Measurements from ENCODE around the gene SCYGR8.

SCYGR8 gene

DNA sequence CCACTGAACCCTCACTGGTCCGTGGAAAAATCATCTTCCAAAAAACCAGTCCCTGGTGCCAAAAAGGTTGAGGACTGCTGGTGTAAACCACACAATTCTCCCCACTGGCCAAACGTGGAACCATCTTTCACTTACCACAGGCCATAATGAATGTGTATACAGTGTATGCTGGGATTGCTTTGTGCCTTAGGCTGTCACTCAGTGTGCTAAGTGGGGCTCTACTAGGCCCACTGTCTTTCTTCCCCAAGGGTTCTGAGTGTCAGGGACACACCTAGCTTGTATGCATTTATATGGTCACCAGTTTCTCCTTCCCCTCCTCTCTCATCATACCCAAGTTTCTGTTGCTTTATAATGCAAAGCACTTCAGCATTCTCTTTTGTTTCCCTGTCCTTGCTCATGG lies 27.2 kb downstream of the SCYGR8 start:
- Histone ChIP-seq H3K4me1 (peaks cover 28% of the 10 kb centered on the region), H3K36me3 (replicated peaks) (no peaks in the 10 kb centered on the region), H3K9me3 (no peaks in the 10 kb centered on the region), H3K27me3 (ENCODE audit: low read depth) (no peaks in the 10 kb centered on the region), H3K4me3 (no peak overlapping the region)
- in situ Hi-C loops (cut with MboI; ENCODE audit: low sequenced_read_pairs): loop anchor here (25.0 kb wide), 1 partner anchor 286 kb away; no protein-coding TSS in a partner anchor
- peak; percentile 73 to 97 for DNase-seq (ENCODE audit: low spot score in 2 of 2)

DNA sequence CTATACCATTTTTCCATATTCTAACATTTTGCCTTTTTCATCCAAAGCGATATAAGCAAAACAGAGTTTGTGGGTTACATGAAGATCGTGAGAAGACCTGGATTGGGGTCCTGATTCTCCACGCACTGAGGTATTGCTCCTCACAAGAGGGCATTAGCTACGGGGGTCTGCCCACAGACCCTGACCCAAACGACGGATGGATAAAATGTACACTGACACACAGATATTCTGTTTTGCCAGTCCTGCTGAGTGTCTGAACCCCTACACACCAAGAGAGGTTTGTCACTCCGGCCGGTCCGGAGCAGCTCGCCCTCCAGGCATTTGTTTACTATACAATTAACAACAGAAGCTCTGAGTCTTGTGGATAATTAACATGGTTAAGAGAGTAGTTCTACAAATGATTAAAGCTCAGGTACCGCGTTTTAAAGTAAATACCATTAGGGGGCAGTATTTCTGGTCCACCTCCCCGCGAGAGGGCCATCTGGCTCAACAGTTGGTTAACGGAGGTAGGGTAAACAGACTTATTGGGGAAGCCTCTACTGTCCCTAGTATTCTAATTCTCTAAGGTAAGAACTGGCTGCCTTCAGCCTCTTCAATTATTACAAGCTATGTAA lies 28.4 kb downstream of the SCYGR8 start:
- in situ Hi-C loops (cut with MboI; ENCODE audit: low sequenced_read_pairs): loop anchor here (25.0 kb wide), 1 partner anchor 287 kb away; no protein-coding TSS in a partner anchor
- DNase-seq (ENCODE audit: low spot score in 2 of 2): no peak

DNA sequence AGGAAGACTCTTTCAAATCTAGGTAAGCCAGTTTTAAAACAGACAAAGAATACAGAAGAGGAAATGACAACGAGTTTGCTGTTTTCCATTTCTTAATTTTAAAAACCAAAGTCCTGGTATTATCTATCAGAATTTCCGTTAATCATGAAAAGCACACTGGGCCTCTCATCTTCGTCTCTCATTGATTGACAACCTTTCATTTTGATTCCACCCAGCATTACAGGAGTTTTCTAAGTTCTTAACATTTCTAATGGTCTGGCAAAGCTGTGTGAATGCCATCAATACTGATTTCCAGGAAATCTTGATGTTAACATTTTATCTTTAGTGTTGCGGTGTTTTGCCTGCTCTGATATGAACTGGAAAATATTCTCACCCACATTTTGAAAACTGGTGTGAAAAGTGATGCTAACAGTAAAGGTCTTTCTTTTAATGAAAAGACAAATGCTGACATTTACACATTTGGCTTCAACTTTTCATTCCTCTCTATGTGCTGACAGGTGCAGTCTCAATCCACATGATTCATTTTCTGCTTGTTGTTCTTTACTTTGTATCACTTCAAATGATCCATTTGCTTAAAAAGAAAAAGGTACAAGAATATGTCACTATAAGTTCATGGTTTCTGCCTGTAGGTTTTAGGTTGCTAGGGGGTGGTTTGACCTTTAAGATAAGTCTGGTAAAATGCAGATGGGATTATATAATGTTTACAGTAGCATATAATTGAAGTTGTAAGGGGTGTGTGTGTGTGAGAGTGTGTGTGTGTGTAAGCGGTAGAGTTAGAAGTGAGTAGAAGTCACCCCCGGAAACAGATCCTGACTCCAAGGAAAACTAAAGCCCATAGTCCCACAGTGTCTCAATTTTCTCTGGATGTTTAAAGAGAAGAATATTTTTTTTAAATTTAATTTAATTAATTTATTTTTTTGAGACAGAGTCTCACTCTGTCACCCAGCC lies 29.5 kb downstream of the SCYGR8 start:
- Histone ChIP-seq H3K4me1 (peaks cover 28% of the 10 kb centered on the region), H3K27me3 (ENCODE audit: low read depth) (no peaks in the 10 kb centered on the region), H3K36me3 (replicated peaks) (no peaks in the 10 kb centered on the region), H3K4me3 (no peak overlapping the region), H3K9me3 (no peaks in the 10 kb centered on the region)
- no peak for DNase-seq (ENCODE audit: low spot score in 2 of 2)
- in situ Hi-C loops (cut with MboI; ENCODE audit: low sequenced_read_pairs): loop anchor here (25.0 kb wide), 1 partner anchor 288 kb away; no protein-coding TSS in a partner anchor

More for the DNA sequence above, 28.4 kb downstream of the SCYGR8 start:
- H3K36me3 ChIP-seq (replicated peaks): no peaks in the 10 kb centered on the region
- no peak overlapping the region for H3K4me3 ChIP-seq
- H3K4me1 ChIP-seq: peaks cover 28% of the 10 kb centered on the region
- H3K27me3 ChIP-seq (ENCODE audit: low read depth): no peaks in the 10 kb centered on the region
- no peaks in the 10 kb centered on the region for H3K9me3 ChIP-seq

DNA sequence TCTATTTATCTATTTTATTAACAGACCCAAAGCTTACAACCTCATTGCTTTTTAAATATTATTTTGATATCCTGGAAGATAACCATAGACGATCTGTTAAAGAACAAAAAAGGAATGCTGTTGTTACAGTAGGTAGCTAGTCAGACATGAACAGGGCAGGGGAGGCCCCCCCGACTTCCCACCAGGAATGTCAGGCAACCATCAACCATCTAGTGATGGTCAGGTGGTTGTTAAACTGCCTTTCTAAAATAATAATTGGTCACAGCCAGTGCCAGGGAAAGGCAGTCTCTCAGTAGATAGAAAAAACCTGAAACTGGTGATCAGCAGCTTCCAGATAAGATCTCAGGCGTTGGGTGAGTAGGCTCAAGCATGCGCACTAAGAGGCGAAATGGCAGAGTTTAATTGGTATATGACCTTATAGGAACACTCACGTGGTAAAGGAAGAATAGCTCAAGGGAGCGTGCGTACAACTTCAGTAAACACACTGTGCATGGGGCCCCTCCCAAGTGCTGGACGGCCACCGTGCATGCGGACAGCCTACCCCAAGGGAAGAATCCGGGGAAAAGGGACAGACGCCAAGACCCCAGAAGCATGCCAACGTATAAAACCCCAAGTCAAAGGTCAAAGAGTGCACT lies 35.4 kb downstream of the SCYGR8 start:
- Histone ChIP-seq H3K4me1 (0 out of 2 replicates have a peak, but pooled peaks cover 4% of the 10 kb centered on the region), H3K4me3 (no peak overlapping the region), H3K27me3 (ENCODE audit: low read depth) (no peaks in the 10 kb centered on the region), H3K36me3 (replicated peaks) (no peaks in the 10 kb centered on the region), H3K9me3 (no peaks in the 10 kb centered on the region)
- in situ Hi-C loops (cut with MboI; ENCODE audit: low sequenced_read_pairs): no loop called here
- DNase-seq (ENCODE audit: low spot score in 2 of 2): no peak

DNA sequence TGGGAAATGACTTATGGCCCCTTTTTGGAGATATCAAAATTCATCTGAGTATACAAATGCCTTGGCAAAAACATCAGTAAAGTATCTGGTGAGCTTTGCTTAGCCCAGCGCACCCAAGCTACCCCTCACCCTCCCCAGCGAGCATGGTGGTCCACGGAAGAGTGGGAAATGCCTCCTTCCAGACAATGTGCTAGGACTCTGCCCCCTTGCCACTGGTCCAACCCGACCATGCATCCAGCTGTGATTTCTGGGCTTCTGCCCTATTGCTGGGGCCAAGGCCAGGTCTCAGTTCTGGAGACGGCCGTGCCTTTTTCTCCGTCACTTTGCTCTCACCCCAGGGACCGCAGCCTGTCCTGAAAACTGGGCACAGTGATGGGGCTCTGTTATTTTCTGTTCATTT lies 36.1 kb downstream of the SCYGR8 start:
- DNase-seq (ENCODE audit: low spot score in 2 of 2): no peak
- Histone ChIP-seq H3K9me3 (no peaks in the 10 kb centered on the region), H3K27me3 (ENCODE audit: low read depth) (no peaks in the 10 kb centered on the region), H3K36me3 (replicated peaks) (no peaks in the 10 kb centered on the region), H3K4me3 (no peak overlapping the region), H3K4me1 (0 out of 2 replicates have a peak, but pooled peaks cover 4% of the 10 kb centered on the region)
- in situ Hi-C loops (cut with MboI; ENCODE audit: low sequenced_read_pairs): no loop called here

DNA sequence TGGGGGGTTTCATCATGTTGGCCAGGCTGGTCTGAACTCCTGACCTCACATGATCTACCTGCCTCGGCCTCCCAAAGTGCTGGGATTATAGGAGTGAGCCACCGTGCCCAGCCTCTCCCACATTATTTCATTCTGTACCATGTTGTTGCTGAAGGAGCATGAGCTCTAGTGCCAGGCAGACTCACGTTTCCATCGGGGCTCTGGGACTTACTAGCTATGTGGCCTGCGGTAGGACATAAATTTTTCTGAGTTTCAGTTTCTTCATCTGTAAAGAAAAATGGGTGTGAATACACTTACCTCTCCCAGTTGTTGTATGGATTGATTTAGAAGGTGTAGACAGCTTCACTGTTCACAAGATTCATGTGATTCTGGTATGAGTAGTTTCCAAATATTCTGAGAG lies 37.1 kb downstream of the SCYGR8 start:
- Histone ChIP-seq H3K27me3 (ENCODE audit: low read depth) (no peaks in the 10 kb centered on the region), H3K9me3 (no peaks in the 10 kb centered on the region), H3K4me3 (no peak overlapping the region), H3K36me3 (replicated peaks) (no peaks in the 10 kb centered on the region), H3K4me1 (0 out of 2 replicates have a peak, but pooled peaks cover 4% of the 10 kb centered on the region)
- in situ Hi-C loops (cut with MboI; ENCODE audit: low sequenced_read_pairs): no loop called here
- DNase-seq (ENCODE audit: low spot score in 2 of 2): no peak

DNA sequence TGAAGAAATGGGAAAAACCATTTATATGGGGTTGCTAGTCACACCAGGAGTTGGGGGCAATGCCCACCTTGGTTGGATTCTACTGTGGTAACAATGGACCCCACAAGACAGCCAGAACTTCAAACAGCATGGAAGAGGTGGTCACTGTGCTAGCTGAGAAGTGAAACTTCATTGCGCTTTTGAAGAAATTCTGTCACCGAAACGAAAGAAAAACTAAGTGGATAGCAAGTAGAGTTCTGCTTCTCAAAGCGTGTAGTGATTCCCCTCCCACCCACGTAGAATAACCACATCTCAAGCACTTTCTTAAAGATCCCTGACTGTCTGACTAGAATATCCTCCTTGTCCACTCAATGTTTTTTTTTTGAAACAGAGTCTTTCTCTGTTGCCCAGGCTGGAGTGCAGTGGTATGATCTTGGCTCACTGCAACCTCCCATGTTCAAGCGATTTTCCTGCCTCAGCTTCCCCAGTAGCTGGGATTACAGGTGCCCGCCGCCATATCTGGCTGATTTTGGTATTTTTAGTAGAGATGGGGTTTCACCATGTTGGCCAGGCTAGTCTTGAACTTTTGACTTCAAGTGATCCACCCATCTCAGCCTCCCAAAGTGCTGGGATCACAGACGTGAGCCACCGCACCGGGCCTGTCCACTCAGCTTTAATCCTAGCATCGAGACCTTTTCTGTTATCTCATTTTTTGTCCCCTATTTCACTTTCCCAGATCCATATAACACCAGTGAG lies 37.9 kb downstream of the SCYGR8 start:
- Histone ChIP-seq H3K36me3 (replicated peaks) (no peaks in the 10 kb centered on the region), H3K4me1 (0 out of 2 replicates have a peak, but pooled peaks cover 4% of the 10 kb centered on the region), H3K9me3 (no peaks in the 10 kb centered on the region), H3K27me3 (ENCODE audit: low read depth) (no peaks in the 10 kb centered on the region), H3K4me3 (no peak overlapping the region)
- in situ Hi-C loops (cut with MboI; ENCODE audit: low sequenced_read_pairs): no loop called here
- no peak for DNase-seq (ENCODE audit: low spot score in 2 of 2)

DNA sequence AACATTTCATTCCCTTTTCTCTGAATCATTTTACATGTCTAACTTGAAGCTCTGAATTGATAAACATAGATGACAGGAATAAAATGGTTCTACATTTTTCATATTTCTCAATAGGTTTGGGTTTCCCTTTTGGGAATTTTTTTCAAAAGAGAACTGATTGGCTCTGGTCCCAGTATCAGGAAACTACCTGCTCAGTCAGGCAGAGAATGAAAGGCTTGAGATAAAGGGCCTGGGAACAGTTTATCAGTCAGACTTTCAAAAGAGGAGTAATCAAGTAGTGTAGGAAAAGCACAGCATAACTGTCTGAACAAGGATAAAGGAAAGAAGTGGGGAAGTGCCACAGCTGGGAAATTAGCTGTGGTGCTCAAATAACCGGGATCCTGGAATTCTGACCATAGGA lies 39.6 kb downstream of the SCYGR8 start:
- H3K4me3 ChIP-seq: no peak overlapping the region
- H3K4me1 ChIP-seq: 0 out of 2 replicates have a peak, but pooled peaks cover 4% of the 10 kb centered on the region
- no peaks in the 10 kb centered on the region for H3K36me3 ChIP-seq (replicated peaks)
- no peaks in the 10 kb centered on the region for H3K9me3 ChIP-seq
- in situ Hi-C loops (cut with MboI; ENCODE audit: low sequenced_read_pairs): no loop called here
- no peak for DNase-seq (ENCODE audit: low spot score in 2 of 2)
- H3K27me3 ChIP-seq (ENCODE audit: low read depth): no peaks in the 10 kb centered on the region

DNA sequence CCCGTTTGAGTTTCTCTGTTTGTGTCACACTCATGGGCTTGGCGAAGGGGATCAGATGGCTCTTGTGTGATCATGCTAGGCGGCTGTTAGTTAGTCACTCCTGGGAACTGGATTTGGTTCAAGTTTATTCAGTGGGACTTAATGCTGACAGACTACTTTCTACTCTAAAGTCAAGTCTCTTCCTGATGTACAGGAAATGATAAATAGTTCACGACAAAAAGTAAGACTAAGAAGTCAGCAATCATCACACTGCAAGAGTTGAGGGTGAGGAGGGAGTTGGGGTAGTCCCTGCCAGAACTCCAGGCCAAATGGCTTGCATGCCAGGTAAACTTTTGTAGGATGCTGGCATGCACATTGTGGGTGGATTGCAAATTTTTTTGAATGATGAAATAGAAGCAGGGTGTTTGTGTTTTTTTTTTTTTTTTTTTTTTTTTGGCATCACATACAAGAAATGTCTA lies 42.9 kb downstream of the SCYGR8 start:
- no peaks in the 10 kb centered on the region for H3K9me3 ChIP-seq
- no peaks in the 10 kb centered on the region for H3K27me3 ChIP-seq (ENCODE audit: low read depth)
- H3K36me3 ChIP-seq (replicated peaks): no peaks in the 10 kb centered on the region
- no peak overlapping the region for H3K4me3 ChIP-seq
- in situ Hi-C loops (cut with MboI; ENCODE audit: low sequenced_read_pairs): no loop called here
- no peak for DNase-seq (ENCODE audit: low spot score in 2 of 2)
- no peaks in the 10 kb centered on the region for H3K4me1 ChIP-seq

DNA sequence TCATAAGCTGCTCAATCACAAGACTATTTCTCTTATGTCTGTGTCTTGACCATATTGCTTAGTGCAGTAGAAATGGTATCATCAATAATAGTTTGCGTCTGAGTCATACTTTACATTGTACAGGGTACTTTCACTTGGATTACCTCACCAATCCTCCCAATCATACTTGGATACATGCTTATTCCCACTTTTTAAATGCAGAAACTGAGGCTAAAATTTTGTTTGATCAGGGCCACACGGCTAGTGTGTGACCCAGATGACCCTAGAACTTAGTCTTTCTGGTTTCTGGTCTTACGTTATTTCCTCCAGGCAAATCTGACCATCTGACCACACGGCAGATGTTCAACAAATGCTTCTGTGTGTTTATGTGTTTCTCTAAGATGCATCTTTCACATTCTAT lies 44.1 kb downstream of the SCYGR8 start:
- in situ Hi-C loops (cut with MboI; ENCODE audit: low sequenced_read_pairs): no loop called here
- H3K27me3 ChIP-seq (ENCODE audit: low read depth): no peaks in the 10 kb centered on the region

DNA sequence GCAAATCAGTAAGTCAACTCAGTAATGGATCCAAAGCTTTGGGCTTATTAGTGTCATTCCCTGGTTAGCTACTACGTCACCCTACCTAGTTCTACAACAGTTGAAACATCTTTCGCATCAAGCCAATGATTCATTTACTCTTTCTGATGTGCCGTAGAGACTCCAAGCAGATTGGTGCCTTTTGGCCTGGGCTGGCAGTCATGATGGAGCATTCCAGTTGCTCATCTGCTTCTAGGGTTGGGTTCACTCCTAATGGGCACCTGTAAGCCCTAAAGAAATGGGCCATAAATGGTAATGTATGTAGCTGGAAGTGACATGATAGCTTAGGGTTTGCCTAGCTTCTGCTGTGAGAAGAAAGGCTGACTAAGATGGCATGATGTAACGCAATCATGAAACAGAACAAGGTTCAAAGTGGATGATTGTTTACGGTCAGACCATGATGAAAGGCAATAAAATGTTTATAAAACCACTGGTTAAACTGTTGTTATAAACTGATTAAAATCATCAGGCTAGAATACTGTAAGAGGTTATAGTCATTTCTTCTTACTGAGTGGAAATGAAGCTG lies 47.5 kb downstream of the SCYGR8 start:
- Histone ChIP-seq H3K4me3 (no peak overlapping the region), H3K4me1 (peaks cover 6% of the 10 kb centered on the region; the same call in 1 of the 2 replicates), H3K9me3 (no peaks in the 10 kb centered on the region), H3K36me3 (replicated peaks) (no peaks in the 10 kb centered on the region), H3K27me3 (ENCODE audit: low read depth) (no peaks in the 10 kb centered on the region)
- no peak for DNase-seq (ENCODE audit: low spot score in 2 of 2)
- in situ Hi-C loops (cut with MboI; ENCODE audit: low sequenced_read_pairs): no loop called here

More for the DNA sequence above, 44.1 kb downstream of the SCYGR8 start:
- DNase-seq (ENCODE audit: low spot score in 2 of 2): no peak
- Histone ChIP-seq H3K36me3 (replicated peaks) (no peaks in the 10 kb centered on the region), H3K4me1 (no peaks in the 10 kb centered on the region), H3K4me3 (no peak overlapping the region), H3K9me3 (no peaks in the 10 kb centered on the region)
